SK-N-SH treated with all-trans-retinoic acid at 6 μM for 48 hours (cell line): Measurements from ENCODE around the gene TMEM141.

ENCODE experiments used
- ATAC-seq: fragments of 200-7000 bp; cut with Tn5 transposase; 3 replicates; pipeline ENCODE4 v1.9.1; 2020; ENCODE audit warnings: mild to moderate bottlenecking, moderate library complexity
- ARNTL ChIP-seq: fragments of 450-650 bp; formaldehyde crosslinking; IDR thresholded peaks from 2 replicates; pipeline ENCODE4 v1.5.0; 2020; ENCODE audit warnings: low read depth, mild to moderate bottlenecking, moderate library complexity, borderline replicate concordance
- BACH2 ChIP-seq: fragments of 250-450 bp; sonication (Bioruptor Pico); IDR thresholded peaks from 2 replicates; pipeline ENCODE4 v1.9.0; 2021; ENCODE audit warnings: mild to moderate bottlenecking, borderline replicate concordance
- CREB5 ChIP-seq: fragments of 250-450 bp; sonication (Bioruptor Pico); IDR thresholded peaks from 2 replicates; pipeline ENCODE4 v1.5.1; 2020; ENCODE audit warnings: low read depth, mild to moderate bottlenecking, moderate library complexity
- CSRNP3 ChIP-seq: fragments of 250-450 bp; sonication (Bioruptor Pico); IDR thresholded peaks from 2 replicates; pipeline ENCODE4 v1.5.1; 2021; ENCODE audit warnings: mild to moderate bottlenecking, moderate library complexity
- GLIS3 ChIP-seq: fragments of 250-450 bp; sonication (Bioruptor Pico); IDR thresholded peaks from 2 replicates; pipeline ENCODE4 v1.5.0; 2020; ENCODE audit warnings: mild to moderate bottlenecking, moderate library complexity
- ISL1 ChIP-seq: fragments of 250-450 bp; sonication (Bioruptor Pico); IDR thresholded peaks from 2 replicates; pipeline ENCODE4 v2.1.2; 2022; ENCODE audit warnings: mild to moderate bottlenecking, moderate library complexity
- OSR1 ChIP-seq: fragments of 250-450 bp; sonication (Bioruptor Pico); IDR thresholded peaks from 2 replicates; pipeline ENCODE4 v1.8.0; 2022; ENCODE audit warnings: moderate library complexity, mild to moderate bottlenecking, inconsistent platforms
- PATZ1 ChIP-seq: fragments of 250-450 bp; sonication (Bioruptor Pico); IDR thresholded peaks from 2 replicates; pipeline ENCODE4 v1.8.0; 2020; ENCODE audit warnings: mild to moderate bottlenecking, moderate library complexity, borderline replicate concordance
- POU6F1 ChIP-seq: fragments of 250-450 bp; sonication (Bioruptor Pico); IDR thresholded peaks from 2 replicates; pipeline ENCODE4 v1.8.0; 2021; ENCODE audit warnings: low read depth, mild to moderate bottlenecking, moderate library complexity, borderline replicate concordance
- PPARA ChIP-seq: fragments of 250-450 bp; sonication (Bioruptor Pico); IDR thresholded peaks from 2 replicates; pipeline ENCODE4 v1.5.0; 2020; ENCODE audit warnings: mild to moderate bottlenecking, borderline replicate concordance
- RARB ChIP-seq: fragments of 250-450 bp; sonication (Bioruptor Pico); IDR thresholded peaks from 2 replicates; pipeline ENCODE4 v1.8.0; 2021; ENCODE audit warnings: mild to moderate bottlenecking, moderate library complexity
- SNAI2 ChIP-seq: fragments of 250-450 bp; sonication (Bioruptor Pico); IDR thresholded peaks from 2 replicates; pipeline ENCODE4 v1.5.0; 2020; ENCODE audit warnings: mild to moderate bottlenecking, moderate library complexity
- TCF4 ChIP-seq: fragments of 250-450 bp; sonication (Bioruptor Pico); IDR thresholded peaks from 2 replicates; pipeline ENCODE4 v1.8.0; 2021; ENCODE audit warnings: mild to moderate bottlenecking, moderate library complexity, borderline replicate concordance
- TSHZ2 ChIP-seq: fragments of 250-450 bp; sonication (Bioruptor Pico); IDR thresholded peaks from 2 replicates; pipeline ENCODE4 v1.5.0; 2020; ENCODE audit warnings: mild to moderate bottlenecking, moderate library complexity
- ZC3H10 ChIP-seq: fragments of 250-450 bp; sonication (Bioruptor Pico); IDR thresholded peaks from 2 replicates; pipeline ENCODE4 v1.5.1; 2021; ENCODE audit warnings: mild to moderate bottlenecking, moderate library complexity
- ZFP3 ChIP-seq: fragments of 250-450 bp; sonication (Bioruptor Pico); IDR thresholded peaks from 2 replicates; pipeline ENCODE4 v1.5.0; 2020; ENCODE audit warnings: mild to moderate bottlenecking, moderate library complexity
- ZFP30 ChIP-seq: fragments of 450-650 bp; formaldehyde crosslinking; IDR thresholded peaks from 2 replicates; pipeline ENCODE4 v1.5.0; 2022; ENCODE audit warnings: mild to moderate bottlenecking, moderate library complexity
- ZNF565 ChIP-seq: fragments of 450-650 bp; formaldehyde crosslinking; conservative IDR thresholded peaks from 2 replicates; pipeline ENCODE4 v1.5.0; 2020; ENCODE audit warnings: low read depth, mild to moderate bottlenecking, moderate library complexity

TMEM141 gene

GRCh38 chr9:136792321-136793085, 1.4 kb downstream of the TMEM141 start:
- no peak for ATAC-seq
- TF ChIP-seq TCF4 (CRISPR knock-in tag), result no peak
- no peak for TF ChIP-seq RARB
- no peak for TF ChIP-seq ZNF565 (CRISPR knock-in tag)
- no peak for TF ChIP-seq BACH2 (CRISPR knock-in tag)
- no peak for TF ChIP-seq PATZ1
- no peak for TF ChIP-seq ZFP3 (CRISPR knock-in tag)
- TF ChIP-seq POU6F1 (CRISPR knock-in tag), result no peak
- no peak for TF ChIP-seq SNAI2
- TF ChIP-seq CREB5 (CRISPR knock-in tag), result no peak
- TF ChIP-seq, all 23 proteins: peak for 0

- TF ChIP-seq ZC3H10 (CRISPR knock-in tag) (no peak), ISL1 (CRISPR knock-in tag) (no peak), SNAI2 (no peak), OSR1 (no peak), TSHZ2 (no peak), PPARA (CRISPR knock-in tag) (no peak), CSRNP3 (CRISPR knock-in tag) (no peak), RARB (no peak), CREB5 (CRISPR knock-in tag) (no peak), GLIS3 (no peak), ARNTL (CRISPR knock-in tag) (no peak), BACH2 (CRISPR knock-in tag) (no peak), ZFP30 (CRISPR knock-in tag) (no peak)
- ATAC-seq, result no peak
Observed at GRCh38 chr9:136793086-136793946, 2.2 kb downstream of the TMEM141 start.
